T47D (cell line): Measurements from ENCODE around the gene RBP2.
"Not testable (repeated sequence)": the region's sequence is repeated elsewhere in the genome, so short reads cannot be mapped to it uniquely, and the experiment has no call there.

Experiments
- DNase-seq, 2 experiments: peaks; one replicate each; pipeline versions ENCODE4 v3.0.0 to v3.0.0-alpha.2; 2011 to 2012; ENCODE audit warnings: low read depth in 1 of 2, low spot score in 1 of 2
- JUND ChIP-seq: IDR thresholded peaks from 2 replicates; pipeline ENCODE4 v1.6.1; 2012; ENCODE audit warnings: low read depth
- in situ Hi-C: cut with HindIII; loops from 2 replicates; pipeline ENCODE4 v1.10.0; 2016; ENCODE audit warnings: low sequenced_read_pairs, low pct_unique_long_range_greater_than_20kb

RBP2 gene

DNA sequence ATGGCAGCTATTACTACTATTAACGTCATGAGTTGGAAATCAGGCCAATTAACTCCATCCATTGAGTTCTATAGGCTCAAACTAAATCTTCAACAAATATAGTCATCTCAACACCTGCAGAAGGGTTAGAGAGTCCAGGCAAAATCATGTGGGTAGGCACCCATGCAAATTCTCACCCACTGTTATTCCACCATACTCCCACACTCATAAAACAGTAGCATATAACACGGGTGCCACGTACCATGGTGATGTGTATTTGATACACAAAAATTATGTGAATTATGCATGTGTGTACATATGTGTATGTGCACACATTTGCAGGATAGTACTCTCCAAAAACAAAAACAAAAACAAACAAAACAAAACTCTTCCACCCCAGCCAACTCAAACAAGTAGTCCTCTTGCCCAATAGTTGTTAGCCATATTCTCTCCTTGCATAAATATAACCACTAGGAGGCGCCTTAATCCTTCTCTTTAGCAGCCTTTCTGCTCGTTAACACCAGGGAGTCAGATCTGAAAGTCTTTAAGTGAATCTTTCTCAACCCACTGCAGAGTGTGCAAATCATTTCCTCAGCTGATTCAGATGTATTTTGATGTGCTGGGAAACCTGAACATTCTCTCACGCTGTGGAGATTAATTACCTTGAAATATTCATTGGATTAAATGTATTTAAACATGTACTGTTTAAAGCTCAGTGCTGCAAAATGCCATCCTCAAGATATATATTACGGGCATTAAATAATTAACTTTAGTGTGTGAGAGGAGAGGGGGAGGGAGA is 48.8 kb downstream of the RBP2 start:
- peak; percentile 71 to 89 for DNase-seq
- in situ Hi-C loops, result no loop called here
- no peak for TF ChIP-seq JUND

DNA sequence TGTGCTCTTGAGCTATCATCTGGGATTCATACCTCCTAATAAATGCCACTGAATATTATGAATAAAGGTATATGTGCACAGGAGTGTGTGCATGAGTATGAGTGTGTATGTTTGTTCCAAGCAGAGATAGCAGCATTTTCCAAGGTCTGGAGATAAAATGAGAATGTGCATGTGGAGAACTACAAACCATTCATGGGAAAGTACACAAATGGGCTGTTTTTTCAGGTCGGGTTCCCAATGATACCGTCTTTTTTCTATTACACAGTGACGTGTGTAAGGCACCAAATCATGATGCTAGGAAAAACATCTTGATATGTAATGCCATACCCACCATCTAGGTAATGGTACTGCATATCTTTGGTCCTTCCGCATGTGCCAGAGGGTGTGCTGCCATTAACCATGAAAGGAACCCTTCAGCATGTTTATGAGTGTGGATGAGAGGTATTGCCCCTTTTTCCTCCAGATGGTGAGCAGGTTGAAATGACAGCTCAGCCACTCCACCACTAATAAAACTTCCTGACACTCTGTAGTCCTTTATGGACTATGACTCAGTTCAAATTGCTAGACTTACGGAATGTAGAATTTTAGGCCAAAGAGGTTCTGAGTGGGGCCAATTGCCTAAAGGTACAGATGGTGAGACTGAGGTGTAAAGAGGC is 50.4 kb downstream of the RBP2 start:
- DNase-seq, result no peak
- no peak for TF ChIP-seq JUND
- in situ Hi-C loops, result no loop called here

DNA sequence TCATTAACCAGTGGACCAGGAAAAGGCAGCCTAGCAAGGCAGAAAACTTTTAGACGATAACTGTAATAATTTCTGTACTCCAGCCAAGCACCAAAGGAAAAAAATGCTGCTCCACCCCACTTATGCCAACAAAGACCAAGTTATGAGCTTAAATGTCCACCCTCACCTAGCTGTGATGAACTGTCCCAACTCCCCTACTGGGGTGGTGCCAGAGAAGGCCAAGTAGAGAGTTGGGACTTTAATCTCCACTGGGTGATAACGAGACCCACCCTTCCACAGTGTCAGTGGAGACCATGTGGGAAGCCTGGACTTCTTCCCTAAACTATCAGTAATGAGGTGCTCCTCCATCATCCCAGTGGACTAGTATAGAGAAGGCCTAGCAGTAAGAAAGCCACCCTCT is 53.1 kb downstream of the RBP2 start:
- in situ Hi-C loops, result no loop called here
- no peak for DNase-seq
- TF ChIP-seq JUND, result no peak

DNA sequence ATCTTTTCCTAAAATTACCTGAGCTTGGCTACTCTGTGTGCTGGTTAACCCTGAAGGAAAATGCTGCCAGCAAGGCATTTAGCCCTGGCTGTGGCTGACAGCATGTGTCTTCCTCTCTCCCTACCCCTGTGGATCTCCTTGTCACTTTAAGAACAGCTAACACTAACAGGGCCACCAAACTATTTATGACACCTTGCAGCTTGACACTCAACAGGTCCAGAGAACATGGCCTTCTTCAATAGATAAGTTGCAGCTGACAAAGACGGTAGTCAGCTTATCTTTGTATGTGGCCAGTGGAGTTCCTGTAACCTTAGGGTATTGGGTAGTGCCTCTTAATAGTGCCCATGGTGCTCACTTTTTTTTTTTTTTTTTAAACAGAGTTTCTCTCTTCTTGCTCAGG is 54.9 kb downstream of the RBP2 start:
- in situ Hi-C loops, result no loop called here
- no peak for DNase-seq
- TF ChIP-seq JUND, result no peak

DNA sequence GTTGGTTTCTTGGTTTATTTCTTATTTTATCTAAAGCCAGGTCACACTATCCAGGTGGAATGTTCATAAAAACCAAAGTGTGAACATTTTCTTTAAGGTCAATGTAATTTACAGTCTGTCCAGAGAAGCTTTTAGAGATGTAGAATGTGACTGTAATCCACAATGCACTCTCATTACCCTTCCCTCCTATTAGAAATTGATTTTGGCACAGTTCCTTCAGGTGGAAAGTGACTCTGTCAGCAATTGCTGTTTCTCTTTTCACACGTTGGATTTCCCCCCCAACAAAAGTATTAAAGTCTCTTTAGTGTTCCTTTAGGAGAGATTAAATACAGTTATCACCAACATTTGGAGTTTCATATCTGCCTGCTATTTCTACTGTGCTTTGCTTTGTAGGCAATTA is 55.3 kb downstream of the RBP2 start:
- no peak for DNase-seq
- in situ Hi-C loops, result no loop called here

DNA sequence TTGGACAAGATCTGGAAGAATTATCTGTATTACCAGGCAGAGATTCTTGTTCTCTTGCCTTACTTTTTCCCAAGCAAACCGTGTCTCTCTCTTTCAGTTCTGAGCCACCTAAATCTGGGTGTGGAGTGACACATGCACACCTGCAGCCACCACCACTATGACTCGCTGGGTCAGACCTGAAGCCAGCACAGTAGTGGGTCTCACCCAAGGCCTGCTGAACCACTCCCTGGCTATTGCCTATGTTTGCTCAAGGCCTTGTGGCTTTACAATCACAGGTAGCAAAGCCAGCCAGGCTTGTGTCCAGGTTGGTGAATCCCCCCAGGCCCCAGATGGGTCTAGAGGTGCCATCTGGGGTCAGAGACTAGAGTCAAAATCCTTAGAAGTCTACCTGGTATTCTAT is 58.2 kb downstream of the RBP2 start:
- no peak for TF ChIP-seq JUND
- in situ Hi-C loops, result no loop called here
- DNase-seq, result no peak

More for the DNA sequence above, 55.3 kb downstream of the RBP2 start:
- no peak for TF ChIP-seq JUND

DNA sequence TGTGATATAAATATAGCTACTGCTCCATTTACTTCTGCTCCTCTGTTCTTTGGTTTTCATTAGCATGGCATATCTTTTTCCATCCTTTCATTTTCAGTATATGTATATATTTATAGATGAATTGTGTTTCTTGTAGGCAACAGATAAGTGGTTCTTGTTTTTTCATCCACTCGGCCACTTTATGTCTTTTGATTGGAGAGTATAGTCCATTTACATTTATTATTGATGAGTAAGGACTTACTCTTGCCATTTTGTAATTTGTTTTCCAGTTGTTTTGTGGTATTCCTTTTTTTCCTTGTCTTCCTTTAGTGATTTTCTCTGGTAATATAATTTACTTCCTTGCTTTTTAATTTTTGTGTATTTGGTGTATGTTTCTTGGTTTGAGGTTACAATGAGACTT is 60.0 kb downstream of the RBP2 start:
- no peak for TF ChIP-seq JUND
- in situ Hi-C loops, result no loop called here
- no peak for DNase-seq

DNA sequence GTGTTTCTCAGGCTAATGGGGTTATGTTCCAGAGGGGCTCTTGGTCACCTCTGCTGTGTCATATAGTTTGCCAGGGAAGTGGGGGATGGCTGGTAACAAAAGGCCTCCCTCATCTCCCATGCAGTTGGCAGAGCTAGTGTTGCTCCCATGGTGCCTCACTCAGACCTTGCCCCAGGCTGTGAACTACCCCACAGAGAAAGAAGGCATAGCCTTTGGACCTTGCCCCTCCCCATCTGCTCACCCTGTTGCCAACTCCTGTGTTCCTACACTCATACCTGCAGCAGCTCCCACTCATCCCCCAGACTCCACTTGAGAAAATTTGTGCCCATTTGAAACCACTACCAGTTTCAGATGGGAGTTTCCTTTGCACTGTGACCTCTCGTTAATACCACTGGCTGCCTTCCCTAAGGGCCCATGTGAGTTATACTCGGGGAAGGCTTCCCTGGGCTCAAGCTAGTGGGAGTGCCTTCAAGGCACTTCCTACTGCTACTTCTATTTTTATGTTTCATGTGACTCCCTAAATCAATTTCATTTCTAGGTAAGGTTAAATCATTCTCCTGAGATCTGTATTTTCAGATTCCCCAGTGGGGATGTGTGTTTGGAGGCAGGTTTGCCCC is 61.6 kb downstream of the RBP2 start:
- TF ChIP-seq JUND, result no peak
- in situ Hi-C loops, result no loop called here
- DNase-seq, result no peak

DNA sequence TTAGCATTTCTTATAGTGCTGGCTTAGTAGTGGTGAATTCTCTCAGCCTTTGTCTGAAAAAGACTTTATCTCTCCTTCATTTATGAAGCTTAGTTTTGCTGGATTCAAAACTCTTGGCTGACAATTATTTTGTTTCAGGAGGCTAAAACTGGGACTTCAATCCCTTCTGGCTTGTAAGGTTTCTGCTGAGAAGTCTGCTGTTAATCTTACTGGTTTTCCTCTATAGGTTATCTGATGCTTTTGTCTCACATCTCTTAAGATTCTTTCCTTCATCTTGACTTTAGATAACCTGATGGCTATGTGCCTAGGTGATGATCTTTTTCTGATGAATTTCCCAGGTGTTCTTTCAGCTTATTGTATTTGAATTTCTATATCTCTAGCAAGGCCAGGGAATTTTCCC is 63.4 kb downstream of the RBP2 start:
- DNase-seq, in situ Hi-C loops: not testable (repeated sequence)
